ENCODE data around the gene RAD51B.

GRCh38 chr14:67938071-67938470 lies 118.5 kb downstream of the RAD51B start:
- TF ChIP-seq CTCF (IDR thresholded peaks at IDR 0.05): no peak
- TF ChIP-seq POLR2A (IDR thresholded peaks at IDR 0.05): no peak
